ENCODE measurements around the gene MINPP1. TPM values are rescaled to one million over a fixed set of nuclear protein-coding genes. Genes with fewer than 3 reads are reported as not detected.
"Not testable (repeated sequence)": the region's sequence is repeated elsewhere in the genome, so short reads cannot be mapped to it uniquely, and the experiment has no call there.

The MINPP1 gene
- total RNA-seq, 1 donor from 2014 or later: 14.1 TPM

DNA sequence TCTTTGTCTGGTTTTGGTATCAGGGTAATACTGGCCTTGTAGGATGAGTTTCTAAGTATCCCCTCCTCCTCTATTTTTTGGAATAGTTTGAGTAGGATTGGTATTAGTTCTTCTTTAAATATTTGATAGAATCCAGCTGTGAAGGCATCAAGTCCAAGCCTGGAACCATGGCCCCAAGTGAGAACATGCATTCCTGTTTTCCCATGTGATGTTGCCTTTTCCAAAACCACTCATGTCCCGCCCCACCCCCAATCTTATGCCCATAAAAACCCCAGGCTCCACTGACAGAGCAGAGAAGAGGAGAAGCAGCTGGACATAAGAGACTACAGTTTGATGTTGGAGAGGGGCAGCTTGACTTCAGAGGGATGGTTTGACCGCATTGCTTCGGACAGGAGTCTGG lies 71.2 kb downstream of the MINPP1 start:
- no peak for DNase-seq (ENCODE audit: low spot score)

DNA sequence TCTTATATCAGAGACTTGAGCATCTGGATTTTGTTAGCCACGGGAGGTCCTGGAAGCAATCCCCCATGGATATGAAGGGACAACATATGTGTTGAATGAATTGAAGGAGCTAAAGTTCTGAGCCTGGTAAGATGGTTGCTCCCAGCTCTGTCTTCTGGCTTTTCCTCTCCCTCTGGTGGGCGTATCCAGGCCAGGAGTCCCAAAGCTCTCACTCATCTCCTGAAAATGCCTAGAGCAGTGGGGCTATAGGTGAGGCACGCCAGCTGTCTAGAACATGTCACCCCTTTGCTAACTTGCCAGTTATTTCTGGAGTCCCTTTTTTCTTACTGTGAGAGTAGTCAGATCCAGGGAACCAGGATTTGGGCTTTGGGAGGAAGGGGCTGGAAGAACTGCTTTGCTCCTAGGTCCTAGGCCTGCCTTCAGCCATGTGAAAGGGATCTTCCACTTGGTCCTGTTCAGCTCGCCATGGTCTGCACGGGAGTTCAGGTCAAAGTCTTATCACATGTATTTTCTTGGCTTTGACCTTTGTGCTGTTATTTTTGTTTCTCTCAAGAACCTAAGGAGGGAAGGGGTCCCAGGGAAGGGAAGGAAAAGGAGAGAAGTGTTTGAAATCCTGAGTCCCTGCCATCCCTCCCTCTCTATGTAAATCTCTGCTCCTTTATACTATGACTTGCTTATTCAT lies 73.6 kb downstream of the MINPP1 start:
- DNase-seq (ENCODE audit: low spot score): no peak

DNA sequence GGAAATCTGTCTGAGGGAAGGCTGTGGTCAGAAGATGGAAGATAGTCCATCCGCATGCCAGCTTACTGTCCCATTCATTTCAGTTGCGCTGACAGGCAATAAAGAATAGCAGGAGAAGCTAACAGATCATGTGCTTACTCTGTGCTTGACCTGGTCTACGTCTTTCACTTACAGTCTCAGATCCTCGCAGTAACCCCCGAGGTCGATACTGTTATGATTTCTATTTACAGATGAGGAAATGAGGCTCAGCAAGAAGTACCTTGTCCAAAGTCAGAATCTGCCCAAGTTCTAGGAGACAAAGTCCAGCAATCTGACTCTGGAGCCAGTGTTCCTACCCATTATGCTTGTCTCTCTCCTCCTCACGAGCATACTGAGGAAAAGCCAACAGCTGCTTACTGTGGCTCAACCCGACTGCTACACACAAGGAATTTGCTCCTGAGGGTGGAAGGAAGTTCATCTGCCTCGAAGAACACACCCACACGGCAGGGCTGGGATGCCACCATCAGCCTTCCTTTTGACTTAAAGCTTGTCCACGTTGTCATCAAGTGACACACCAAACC lies 74.2 kb downstream of the MINPP1 start:
- no peak for DNase-seq (ENCODE audit: low spot score)

DNA sequence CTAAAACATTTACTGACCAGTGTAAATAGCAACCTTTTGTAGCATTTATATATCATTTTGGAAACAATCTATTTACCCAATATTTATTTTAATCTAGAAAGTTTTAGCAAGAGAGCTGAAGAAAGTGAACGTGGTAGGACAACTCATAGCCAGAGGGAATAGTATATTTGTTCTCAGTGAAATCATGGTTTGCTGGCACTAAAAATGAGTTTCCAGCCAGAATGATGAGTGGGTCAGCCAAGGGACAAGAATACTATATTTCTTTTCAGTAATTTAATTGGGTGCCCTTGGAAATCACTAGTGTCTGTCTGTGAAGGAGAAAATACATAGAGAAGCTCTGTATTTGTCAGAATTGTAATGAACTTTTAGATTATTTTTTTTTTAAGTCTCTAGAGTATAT lies 74.9 kb downstream of the MINPP1 start:
- no peak for DNase-seq (ENCODE audit: low spot score)

DNA sequence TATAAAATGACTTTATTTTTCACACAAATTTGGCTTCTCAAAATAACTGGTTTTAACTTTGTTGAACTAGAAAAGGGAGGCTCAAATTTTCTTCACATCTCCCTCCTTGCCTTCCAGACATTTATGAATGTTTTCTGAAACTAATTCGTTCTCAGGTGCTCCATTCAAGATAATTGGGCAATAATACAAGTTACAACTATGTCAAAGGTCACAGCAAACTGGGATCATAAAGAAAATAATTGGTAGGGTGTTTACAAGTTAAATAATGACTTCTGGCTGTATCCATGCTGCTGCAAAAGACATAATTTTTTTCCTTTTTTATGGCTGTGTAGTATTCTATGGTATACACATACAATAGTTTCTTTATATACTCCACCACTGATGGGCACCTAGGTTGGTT lies 75.3 kb downstream of the MINPP1 start:
- no peak for DNase-seq (ENCODE audit: low spot score)

DNA sequence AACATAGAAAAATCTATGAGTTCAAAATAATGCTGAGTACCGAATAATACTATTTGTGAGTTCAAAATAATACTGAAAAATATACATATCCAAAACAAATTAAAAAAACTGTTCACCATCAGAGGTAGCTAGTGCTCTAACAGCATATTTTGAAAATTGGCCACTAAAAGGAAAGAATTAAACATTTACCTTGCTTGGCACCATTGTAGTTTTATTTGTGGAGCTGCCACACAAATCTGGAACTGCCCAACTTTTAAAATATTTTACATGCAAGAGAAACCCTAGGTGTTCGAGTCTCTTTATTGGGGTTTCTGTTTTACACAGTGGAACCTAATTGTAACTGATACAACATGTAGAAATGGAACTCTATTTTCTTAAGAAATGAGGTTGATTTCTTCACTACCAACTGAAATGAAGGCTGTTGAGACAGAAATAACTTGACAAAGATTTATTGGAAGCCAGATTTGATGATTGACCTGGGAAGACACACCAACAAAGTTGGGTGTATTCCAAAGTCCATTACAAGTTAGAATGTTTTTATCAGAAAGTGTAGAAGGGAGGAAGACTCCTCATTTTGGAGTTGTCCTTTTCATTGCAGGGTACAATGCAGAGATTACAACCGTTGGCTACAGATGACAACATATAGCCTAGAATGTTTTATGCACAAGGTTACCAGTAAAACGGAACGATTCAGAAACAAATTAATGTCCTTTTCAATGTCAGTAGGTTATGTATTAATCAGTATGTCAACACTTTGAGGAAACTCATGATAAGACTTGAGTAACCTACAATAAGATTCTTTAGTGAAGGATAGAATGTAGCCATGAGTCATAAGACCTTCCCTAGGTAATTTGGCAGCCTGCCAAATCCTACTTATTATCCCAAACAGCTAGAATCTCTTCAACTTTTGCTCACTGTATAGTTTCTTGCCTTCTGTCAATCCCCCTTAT lies 81.1 kb downstream of the MINPP1 start:
- DNase-seq (ENCODE audit: low spot score): no peak

DNA sequence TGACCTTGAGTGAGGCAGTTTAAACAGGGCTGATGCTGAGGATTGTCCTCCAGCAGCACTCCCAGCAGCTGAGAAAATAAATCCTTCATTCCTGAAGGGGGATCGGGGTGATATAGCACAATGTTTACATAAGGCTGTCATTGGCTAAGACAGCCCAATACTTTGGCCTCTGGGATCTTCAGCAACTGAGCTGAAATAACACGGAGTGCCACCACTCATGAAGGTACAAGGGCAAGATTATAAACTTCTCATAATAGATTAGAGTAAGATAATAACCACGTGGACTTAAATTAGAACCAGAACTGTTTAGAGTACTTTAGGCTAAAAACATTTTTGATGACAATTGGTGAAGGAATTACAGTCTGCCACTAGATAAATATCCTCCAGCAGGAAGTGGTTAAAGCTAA lies 85.0 kb downstream of the MINPP1 start:
- no peak for DNase-seq (ENCODE audit: low spot score)

DNA sequence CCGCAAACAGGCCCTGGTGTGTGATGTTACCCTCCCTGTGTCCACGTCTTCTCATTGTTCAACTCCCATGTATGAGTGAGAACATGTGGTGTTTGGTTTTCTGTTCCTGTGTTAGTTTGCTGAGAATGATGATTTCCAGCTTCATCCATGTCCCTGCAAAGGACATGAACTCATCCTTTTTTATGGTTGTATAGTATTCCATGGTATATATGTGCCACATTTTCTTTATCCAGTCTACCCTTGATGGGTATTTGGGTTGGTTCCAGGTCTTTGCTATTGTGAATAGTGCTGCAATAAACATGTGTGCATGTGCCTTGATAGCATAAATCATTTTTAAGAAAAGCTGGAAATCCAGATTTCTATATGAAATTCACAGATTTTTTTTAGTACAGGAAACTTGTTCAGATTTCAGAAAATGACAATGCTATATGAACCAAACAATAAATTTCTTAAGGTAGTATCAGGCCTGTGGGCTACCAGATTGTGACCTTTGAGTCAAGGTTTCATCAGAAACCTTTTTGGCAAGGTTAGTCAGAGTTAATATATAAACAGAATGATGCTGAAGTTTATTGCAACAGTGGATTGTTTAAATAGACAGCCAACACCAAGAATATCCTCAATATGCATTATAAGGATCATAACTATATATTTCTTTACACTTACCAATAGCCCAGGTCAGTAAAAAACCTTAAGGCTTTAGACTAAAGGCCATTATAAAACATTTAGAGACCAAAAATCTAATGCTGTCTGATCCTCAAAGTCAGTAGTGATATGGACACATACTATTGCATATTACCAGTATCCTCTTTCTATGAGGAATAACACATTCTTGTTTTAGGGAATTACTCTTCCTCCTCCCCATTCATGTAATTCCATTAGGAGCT lies 86.3 kb downstream of the MINPP1 start:
- no peak for DNase-seq (ENCODE audit: low spot score)

DNA sequence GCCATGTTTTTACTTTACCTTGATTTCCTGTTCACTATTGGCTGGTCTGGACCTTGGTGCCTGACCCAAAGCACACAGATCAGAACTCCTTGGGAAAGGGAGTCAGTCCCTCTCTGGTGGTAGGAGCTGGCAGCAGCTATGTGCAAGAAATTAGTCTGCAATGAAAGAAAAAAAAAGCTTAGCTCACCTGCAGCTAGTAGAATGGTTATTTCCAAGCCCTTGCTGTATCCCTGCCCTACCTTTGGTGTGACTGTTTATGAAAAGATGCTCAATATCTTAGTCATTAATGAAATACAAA lies 86.8 kb downstream of the MINPP1 start:
- DNase-seq (ENCODE audit: low spot score): no peak

DNA sequence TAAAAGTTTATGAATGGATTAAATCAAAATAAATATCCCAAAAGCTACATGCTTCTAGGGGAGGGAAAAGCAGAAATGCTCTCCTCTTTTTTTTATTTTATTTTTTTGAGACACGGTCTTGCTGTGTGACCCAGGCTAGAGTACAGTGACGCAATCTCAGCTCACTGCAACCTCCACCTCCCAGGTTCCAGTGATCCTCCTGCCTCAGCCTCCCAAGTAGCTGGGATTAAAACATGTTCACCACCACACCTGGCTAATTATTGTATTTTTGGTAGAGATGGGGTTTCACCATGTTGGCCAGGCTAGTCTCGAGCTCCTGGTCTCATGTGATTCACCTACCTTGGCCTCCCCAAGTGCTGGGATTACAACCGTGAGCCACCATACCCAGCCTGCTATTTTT lies 88.2 kb downstream of the MINPP1 start:
- DNase-seq (ENCODE audit: low spot score): not testable (repeated sequence)

DNA sequence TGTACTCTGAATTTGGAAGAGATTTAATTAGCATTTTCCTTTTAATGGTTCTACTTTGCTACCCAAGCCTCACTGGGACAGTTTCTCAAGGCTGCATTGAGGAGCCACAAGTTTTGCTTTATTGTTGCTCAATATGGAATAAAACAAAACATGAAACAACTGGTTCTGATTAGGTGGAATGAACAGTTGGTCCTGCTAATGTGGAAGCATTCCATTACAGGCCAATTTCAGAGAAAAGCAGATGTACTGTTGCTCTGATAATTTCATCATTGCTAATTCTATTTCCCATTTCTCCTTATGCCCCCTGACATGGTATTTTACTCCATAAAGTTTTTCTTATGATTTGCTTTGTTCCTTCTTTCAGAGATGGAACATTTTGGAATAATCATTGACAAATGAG lies 89.0 kb downstream of the MINPP1 start:
- no peak for DNase-seq (ENCODE audit: low spot score)

DNA sequence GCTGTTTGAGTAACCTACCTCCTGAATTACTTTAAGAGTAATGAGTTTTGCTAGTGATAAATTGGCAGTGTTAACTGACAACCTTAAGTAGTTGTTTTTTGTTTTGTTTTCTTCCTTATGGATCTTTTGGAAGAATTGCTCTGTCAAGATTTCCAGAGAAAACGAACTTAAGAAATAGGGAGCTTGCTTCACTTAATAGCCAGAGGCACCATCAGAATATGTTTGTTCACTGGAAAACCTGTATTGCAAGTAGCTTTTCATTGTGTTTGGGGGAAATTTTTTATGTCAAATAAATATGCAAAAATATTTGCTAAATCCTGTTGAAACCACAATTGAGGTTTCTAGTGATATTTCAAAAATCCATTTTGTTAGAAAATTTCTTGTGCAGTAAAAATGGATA lies 89.5 kb downstream of the MINPP1 start:
- no peak for DNase-seq (ENCODE audit: low spot score)

DNA sequence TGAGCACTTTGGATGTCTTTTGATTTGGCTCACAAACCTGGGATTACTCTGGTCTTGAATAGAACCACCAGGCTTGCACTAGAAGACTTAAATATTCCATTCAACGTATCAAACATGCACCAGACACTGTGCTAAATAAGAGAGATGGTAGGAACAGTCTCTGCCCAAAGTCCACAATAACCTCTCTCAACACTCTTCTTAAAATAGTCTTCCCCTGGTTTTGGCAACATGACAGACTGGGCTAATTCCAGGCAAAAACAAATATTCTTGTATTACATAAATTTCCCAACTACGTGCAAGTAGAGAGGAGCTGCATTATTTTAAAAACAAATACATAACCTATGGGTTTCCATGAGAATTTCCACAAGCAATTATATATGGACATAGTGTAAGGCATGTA lies 90.2 kb downstream of the MINPP1 start:
- DNase-seq (ENCODE audit: low spot score): no peak

DNA sequence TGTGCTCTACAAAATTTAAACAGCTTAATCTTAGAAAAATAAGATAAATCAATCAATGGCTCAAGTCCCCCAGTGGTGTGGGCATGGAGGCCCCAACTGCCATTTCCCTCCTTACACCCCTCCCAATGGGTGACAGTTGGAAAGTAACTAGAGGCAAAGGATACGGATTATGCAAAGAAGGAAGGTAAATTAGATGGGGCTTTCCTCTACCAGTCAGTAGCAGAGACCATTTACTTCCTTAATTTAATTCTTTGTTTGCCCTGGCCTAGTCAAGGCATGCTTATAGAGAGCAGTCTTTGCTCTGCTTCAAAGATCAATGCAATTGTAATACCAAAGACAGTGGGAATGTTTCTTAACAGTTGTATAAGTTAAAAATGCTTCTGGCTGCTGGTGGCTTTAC lies 91.7 kb downstream of the MINPP1 start:
- no peak for DNase-seq (ENCODE audit: low spot score)

DNA sequence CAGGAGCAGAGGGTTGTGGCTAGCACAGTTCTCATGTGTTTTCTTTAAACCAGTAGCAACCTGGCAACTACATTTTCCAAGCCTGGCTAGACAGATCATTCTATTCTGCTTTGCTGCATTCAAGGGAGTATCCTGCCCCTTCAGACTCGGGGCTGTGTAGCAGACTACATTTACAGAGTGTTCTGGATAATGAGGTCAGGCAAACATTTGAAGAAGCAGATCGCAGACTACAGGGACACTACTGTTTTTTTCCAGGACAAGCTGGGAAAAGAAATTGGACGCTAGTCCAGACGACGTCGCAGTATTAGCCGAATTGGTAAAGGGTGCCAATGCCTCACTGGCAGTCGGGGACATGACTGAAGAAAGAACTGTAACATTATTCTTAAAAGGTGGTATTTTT lies 94.0 kb downstream of the MINPP1 start:
- no peak for DNase-seq (ENCODE audit: low spot score)

DNA sequence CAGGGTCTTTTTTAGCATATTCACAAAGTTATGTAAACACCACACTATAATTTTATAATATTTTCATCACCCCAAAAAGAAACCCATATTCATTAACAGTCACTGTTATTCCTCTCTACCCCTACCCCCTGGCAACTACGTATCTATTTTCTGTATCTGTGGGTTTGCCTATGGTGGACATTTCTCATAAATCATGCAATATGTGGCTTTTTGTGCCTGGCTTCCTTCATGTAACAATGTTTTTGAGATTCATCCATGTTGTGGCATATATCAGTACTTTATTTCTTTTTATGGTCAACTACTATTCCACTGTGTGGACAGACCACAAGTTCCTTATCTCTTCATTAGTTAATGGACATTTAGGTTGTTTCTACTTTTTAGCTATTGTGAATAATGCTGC lies 95.9 kb downstream of the MINPP1 start:
- DNase-seq (ENCODE audit: low spot score): no peak

Other genes starting within 250 kb of the MINPP1 start
- gene NUTM2D, start 147.1 kb upstream of the MINPP1 start, total RNA-seq: 9.3 TPM
- 11.7 TPM for gene PAPSS2, start 155.0 kb downstream of the MINPP1 start, total RNA-seq

Data from ureter (tissue), 1 donor.